DND-41 (cell line): Measurements from ENCODE around the gene CRISPLD2.

ENCODE experiments used
- ATAC-seq: fragments of 200-7000 bp; cut with Tn5 transposase; 3 replicates; pipeline ENCODE4 v1.9.1; 2021; ENCODE audit warnings: low read depth; ENCODE audit not compliant: insufficient read depth
- DNase-seq: peaks from one replicate; pipeline ENCODE4 v3.0.0-alpha.2; 2020
- H2AFZ ChIP-seq: 2 replicates; pipeline ENCODE4 v1.6.0; 2012; ENCODE audit warnings: low read depth, low read length
- H3K27ac ChIP-seq: 2 replicates; pipeline ENCODE4 v1.5.1; 2012; ENCODE audit warnings: low read length, inconsistent platforms
- H3K27me3 ChIP-seq: fragments of 200-600 bp; sonication (generic); 2 replicates; pipeline ENCODE4 v1.6.0; 2012; ENCODE audit warnings: low read length, mild to moderate bottlenecking, inconsistent platforms; ENCODE audit not compliant: insufficient read depth, poor library complexity
- H3K36me3 ChIP-seq: 2 replicates; pipeline ENCODE4 v1.5.1; 2012; ENCODE audit warnings: low read length, inconsistent platforms; ENCODE audit not compliant: insufficient read depth
- H3K4me1 ChIP-seq: 2 replicates; pipeline ENCODE4 v1.5.1; 2012; ENCODE audit warnings: mild to moderate bottlenecking, low read length; ENCODE audit not compliant: insufficient read depth
- H3K4me2 ChIP-seq: 2 replicates; pipeline ENCODE4 v1.6.0; 2012; ENCODE audit warnings: mild to moderate bottlenecking, moderate library complexity, low read length, inconsistent platforms; ENCODE audit not compliant: insufficient read depth
- H3K4me3 ChIP-seq, 2 experiments: fragments of 200-600 bp in 1 of 2; shearing (Covaris generic) in 1 of 2; 2 replicates each; pipeline ENCODE4 v1.5.1; 2012 to 2016; ENCODE audit warnings: inconsistent platforms in 2 of 2, low read length in 2 of 2, mild to moderate bottlenecking in 2 of 2, low read depth in 1 of 2, moderate library complexity in 1 of 2
- H3K79me2 ChIP-seq: 2 replicates; pipeline ENCODE4 v1.6.0; 2012; ENCODE audit warnings: low read length, inconsistent platforms; ENCODE audit not compliant: insufficient read depth
- H3K9ac ChIP-seq: 2 replicates; pipeline ENCODE4 v1.6.0; 2012; ENCODE audit warnings: low read depth, mild to moderate bottlenecking, inconsistent platforms, low read length, moderate library complexity
- H3K9me3 ChIP-seq: 2 replicates; pipeline ENCODE4 v1.5.1; 2012; ENCODE audit warnings: low read length, moderate library complexity, mild to moderate bottlenecking, inconsistent platforms; ENCODE audit not compliant: insufficient read depth, severe bottlenecking
- H4K20me1 ChIP-seq: 2 replicates; pipeline ENCODE4 v1.6.0; 2012; ENCODE audit warnings: low read length; ENCODE audit not compliant: insufficient read depth
- EZH2 ChIP-seq: IDR thresholded peaks from 3 replicates; pipeline ENCODE4 v1.6.1; 2012; ENCODE audit warnings: borderline replicate concordance, low read depth, mild to moderate bottlenecking, moderate library complexity, low read length, inconsistent platforms; ENCODE audit not compliant: severe bottlenecking
- TF ChIP-seq, protein P1 (sequence below): IDR thresholded peaks from 2 replicates; pipeline ENCODE4 v1.5.1; 2012; ENCODE audit warnings: borderline replicate concordance, low read length, moderate library complexity, mild to moderate bottlenecking; ENCODE audit not compliant: poor library complexity, severe bottlenecking; ENCODE audit errors: extremely low read depth

CRISPLD2 gene

DNA sequence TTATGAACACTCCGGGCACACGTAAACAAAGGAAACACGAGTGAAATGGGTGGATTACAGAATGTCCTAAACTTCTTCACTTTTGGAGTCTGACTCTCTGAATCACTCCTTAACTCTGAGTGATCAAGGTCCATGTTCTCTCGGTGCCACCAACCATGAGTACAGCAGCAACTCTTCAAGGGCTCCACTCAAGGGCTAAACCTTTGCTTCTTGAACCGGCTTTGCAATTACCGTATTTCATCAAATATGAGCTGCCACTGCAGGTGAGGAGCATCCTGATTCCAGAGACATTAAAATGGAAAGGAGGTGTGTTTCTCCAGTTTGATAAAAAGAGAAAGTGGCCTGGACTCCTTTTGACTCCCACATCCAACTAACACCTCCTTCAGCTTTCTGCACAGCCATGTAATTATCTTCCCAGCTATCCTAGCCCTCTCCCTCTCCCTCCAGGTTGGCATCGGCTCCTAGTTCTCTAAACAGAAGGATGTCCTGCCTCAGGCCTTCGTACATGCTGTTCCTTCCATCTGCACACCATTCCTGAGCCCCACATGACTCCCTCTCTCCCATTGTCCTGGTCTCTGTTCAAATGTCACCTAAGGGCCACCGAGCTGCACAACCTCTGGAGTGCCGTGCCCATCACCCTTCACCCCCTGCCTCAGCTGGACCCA lies 130.1 kb downstream of the CRISPLD2 start:
- Histone ChIP-seq H3K9me3 (no peaks in the 10 kb centered on the region), H3K79me2 (no peaks in the 10 kb centered on the region), H4K20me1 (peaks cover 16% of the 10 kb centered on the region), H3K4me3 (no peak overlapping the region), H3K36me3 (no peaks in the 10 kb centered on the region), H3K27me3 (peaks cover 4% of the 10 kb centered on the region), H3K27ac (no peak overlapping the region), H3K4me2 (no peak overlapping the region), H3K9ac (no peak overlapping the region), H3K4me1 (no peaks in the 10 kb centered on the region), H2AFZ (no peak overlapping the region)
- TF ChIP-seq, protein P1, sequence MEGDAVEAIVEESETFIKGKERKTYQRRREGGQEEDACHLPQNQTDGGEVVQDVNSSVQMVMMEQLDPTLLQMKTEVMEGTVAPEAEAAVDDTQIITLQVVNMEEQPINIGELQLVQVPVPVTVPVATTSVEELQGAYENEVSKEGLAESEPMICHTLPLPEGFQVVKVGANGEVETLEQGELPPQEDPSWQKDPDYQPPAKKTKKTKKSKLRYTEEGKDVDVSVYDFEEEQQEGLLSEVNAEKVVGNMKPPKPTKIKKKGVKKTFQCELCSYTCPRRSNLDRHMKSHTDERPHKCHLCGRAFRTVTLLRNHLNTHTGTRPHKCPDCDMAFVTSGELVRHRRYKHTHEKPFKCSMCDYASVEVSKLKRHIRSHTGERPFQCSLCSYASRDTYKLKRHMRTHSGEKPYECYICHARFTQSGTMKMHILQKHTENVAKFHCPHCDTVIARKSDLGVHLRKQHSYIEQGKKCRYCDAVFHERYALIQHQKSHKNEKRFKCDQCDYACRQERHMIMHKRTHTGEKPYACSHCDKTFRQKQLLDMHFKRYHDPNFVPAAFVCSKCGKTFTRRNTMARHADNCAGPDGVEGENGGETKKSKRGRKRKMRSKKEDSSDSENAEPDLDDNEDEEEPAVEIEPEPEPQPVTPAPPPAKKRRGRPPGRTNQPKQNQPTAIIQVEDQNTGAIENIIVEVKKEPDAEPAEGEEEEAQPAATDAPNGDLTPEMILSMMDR = no peak
- ATAC-seq = no peak
- no peak for DNase-seq

DNA sequence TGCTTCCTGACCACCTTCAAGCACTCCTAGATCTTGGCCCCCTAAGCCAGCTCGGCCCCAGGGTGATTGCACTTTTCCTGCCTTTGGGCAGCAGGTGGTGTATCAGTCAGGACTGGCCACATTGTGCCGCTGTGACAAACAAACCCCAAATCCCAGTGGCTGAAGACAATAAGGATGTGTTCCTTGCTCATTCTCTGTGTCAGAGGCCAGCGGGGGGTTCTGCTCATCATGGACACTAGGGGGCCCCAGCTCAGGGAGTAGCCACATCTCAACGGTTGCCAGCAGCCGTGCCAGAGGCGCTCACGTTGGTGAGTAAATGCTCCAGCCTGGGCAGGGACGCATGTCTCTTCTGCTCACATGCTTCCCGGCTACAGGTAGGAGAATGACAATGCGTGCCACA lies 131.1 kb downstream of the CRISPLD2 start:
- no peaks in the 10 kb centered on the region for H3K79me2 ChIP-seq
- peak; percentile 55 for DNase-seq
- H2AFZ ChIP-seq = no peak overlapping the region

DNA sequence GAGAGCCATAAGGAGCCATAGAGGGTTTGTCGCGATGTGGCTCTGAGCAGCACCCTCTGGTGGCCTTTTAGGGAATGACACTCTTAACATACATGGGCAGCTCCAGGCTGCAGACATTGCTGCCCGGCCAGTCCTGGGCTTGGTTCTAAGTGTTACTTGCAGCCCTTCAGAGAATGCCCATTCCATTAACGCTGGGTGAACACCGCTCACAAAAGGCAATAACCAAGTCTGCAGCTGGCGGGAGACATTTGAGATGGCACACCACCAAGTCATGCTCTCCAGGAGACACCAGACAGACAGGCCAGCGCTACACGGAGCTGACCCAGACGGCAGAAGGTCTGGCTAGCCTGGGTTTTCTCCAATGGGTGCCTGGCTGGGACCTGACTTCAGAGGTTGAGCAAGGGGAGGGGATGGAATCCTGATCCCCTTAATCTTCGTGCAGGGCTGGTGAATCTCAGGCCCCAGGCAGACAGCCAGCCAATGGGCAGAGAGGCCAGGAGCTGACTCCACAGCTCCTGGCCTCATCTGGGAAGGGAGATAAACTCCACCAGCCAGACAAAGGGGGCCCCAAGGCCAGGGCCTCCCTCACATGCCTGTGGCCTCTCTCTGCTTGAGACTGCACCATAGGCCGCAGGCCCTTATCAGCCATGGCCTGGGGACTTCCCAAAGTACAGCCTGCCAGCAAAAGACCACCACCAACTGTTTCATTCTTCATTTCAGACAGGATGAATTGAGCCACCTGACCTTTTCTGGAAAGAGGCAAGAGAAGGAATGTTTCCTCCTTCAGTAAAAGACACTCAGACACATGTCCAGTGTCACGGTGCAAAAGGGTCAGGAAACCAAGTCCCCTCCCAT lies 132.8 kb downstream of the CRISPLD2 start:
- Histone ChIP-seq H2AFZ (no peak overlapping the region), H3K4me1 (no peaks in the 10 kb centered on the region), H3K79me2 (no peaks in the 10 kb centered on the region), H3K27ac (no peak overlapping the region), H4K20me1 (peaks cover 16% of the 10 kb centered on the region), H3K4me2 (no peak overlapping the region), H3K36me3 (no peaks in the 10 kb centered on the region), H3K4me3 (no peak overlapping the region), H3K9ac (no peak overlapping the region), H3K9me3 (no peaks in the 10 kb centered on the region), H3K27me3 (no peaks in the 10 kb centered on the region)
- TF ChIP-seq, protein P1 = peak; percentile 88
- no peak for TF ChIP-seq EZH2
- ATAC-seq (peak; percentile 91), DNase-seq (peak; percentile 73)

More for the DNA sequence above, 131.1 kb downstream of the CRISPLD2 start:
- Histone ChIP-seq H3K27ac (no peak overlapping the region), H3K36me3 (no peaks in the 10 kb centered on the region), H3K4me3 (no peak overlapping the region), H3K4me1 (no peaks in the 10 kb centered on the region), H4K20me1 (peaks cover 16% of the 10 kb centered on the region), H3K9ac (no peak overlapping the region), H3K27me3 (no peaks in the 10 kb centered on the region), H3K9me3 (no peaks in the 10 kb centered on the region), H3K4me2 (no peak overlapping the region)
- TF ChIP-seq EZH2 = no peak
- TF ChIP-seq, protein P1 = peak; percentile 66
- ATAC-seq = peak; percentile 72
